Dermis microvascular lymphatic vessel endothelial cell (primary cell): ENCODE results near the gene LRRC49. TPM values are rescaled to one million over a fixed set of nuclear protein-coding genes. Genes with fewer than 3 reads are reported as not detected.

Experiments
- DNase-seq, 2 donors: peaks; one replicate each; pipeline versions ENCODE4 v3.0.0 to v3.0.0-alpha.2; 2010; ENCODE audit warnings: low read depth in 2 of 2
- total RNA-seq: library from RNA; depleted of rRNA; stranded (reverse); fragments of >200 nt; gene quantifications from 2 replicates; pipeline ENCODE4 v1.2.1, GENCODE V29; 2014

The LRRC49 gene
- total RNA-seq, 1 donor from 2014 or later: 3.1 TPM

DNA sequence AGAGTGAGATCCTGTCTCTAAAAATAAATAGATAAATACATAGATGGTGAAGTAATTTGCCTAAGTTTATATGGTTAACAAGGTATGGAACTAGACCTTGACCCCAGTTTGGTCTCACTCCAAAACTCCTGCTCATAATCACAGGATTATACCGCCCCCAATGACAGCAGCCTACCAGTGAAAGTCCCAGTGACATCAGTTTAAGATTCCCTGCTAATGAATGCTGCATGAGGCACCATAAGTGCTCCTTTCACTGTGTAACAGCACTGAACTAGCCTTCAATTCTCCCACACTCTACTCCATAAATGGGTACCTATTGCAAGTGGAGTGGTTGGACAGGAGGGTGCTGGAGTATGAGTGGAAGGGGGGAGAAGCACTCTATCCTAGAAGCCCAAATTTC is 199.0 kb downstream of the LRRC49 start:
- DNase-seq: no peak

DNA sequence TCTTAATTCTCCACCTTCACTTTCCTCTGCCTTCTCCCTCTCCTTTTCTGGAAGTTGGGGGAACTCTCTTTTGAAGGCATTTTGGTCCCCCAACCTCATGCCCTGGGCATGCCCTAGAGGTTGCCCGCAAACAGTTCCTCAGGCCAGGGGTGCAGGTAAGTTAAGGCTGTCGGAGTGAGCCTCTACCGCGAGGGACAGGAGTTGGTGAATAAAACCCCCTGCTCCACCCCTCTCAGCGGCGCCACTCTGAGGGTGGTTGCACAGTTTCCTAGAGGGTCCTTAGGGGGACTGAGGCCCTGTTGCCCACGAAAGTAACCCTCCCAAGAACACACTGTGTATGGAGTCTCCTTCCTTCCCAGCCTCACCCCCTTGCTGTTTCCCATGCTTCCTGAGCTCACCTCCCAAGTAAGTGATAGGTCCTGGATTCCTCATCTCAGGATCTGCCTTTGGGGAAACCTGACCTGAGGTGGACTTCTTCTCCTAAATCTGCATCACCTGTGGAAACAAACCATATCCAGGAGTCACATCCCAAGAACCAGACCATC is 199.5 kb downstream of the LRRC49 start:
- no peak for DNase-seq

GRCh38 chr15:71093054-71094024 is 200.7 kb downstream of the LRRC49 start:
- DNase-seq: peak; percentile 55 to 75

DNA sequence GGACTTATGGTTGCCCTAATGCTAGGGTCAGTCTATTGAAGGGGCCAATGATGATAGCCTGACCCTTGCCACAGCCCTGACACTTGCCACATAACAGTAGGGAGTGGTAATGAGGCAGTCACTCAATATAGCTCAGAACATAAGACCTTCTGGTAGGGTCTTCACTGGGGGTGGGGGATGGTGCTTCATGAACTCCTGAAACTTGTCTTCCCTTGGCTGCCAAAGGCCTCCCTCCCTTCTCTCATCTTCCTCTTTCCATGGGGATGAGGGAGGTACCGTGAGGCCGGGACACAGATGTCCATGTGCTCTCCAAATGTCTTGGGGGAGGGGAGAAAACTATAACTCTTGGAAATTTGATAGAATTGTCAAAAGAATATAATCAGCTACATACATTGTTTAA is 201.5 kb downstream of the LRRC49 start:
- DNase-seq: no peak

DNA sequence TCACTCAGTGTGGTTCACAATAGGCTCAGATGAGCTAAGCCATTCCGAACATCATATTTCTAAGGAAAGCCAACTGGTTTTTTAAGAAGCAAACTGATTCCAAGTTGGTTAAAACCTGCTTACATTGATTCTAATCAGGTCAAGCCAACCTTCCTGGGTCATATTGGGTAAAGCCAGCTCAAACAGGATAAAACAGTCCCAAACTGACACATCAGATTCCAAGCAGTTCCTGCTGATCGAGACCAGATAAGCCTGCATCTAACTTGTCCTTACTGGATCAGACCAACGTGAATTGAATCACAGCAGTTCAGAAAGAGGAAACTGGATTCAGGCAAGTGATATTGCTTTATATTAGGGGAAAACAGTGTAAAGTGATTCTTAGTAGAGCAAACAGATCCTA is 204.1 kb downstream of the LRRC49 start:
- peak in 1 of 2 donors; percentile 43 for DNase-seq

- no peak for DNase-seq
Observed at GRCh38 chr15:71097890-71098289, 205.3 kb downstream of the LRRC49 start.

DNA sequence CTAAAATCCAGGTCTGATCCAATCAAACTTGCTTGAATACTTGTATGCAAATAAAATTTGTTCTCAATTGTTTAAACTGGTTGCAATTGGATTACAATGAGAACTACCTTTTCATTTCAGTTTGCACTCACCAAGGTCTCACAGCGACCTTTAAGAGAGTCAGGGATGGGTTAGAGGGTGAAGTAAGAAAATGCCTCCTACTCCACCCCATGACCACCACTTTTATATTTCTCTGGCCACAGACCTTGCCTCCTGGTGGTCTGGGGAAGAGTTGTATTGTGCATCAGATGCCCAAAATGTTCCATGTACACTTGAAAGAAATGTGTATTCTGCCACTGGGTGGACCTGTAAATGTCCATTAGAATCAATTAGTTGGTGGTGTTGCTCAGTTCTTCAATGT is 206.3 kb downstream of the LRRC49 start:
- DNase-seq: no peak

Other genes starting within 250 kb of the LRRC49 start
- 125 and 203 TPM in 2 replicates for gene UACA, start 129.3 kb upstream of the LRRC49 start, total RNA-seq
- 9.1 and 9.4 TPM in 2 replicates for gene LARP6, start 38.7 kb upstream of the LRRC49 start, total RNA-seq
- gene THAP10, start 393 bp upstream of the LRRC49 start, total RNA-seq: 1.3 and 1.4 TPM in 2 replicates
- gene THSD4, start 222.6 kb downstream of the LRRC49 start, total RNA-seq: 13.1 and 25.4 TPM in 2 replicates